Measurements from ENCODE around the gene PMEPA1. TPM values are rescaled to one million over a fixed set of nuclear protein-coding genes. Genes with fewer than 3 reads are reported as not detected.

PMEPA1 gene
- total RNA-seq (2021) (163 and 177 TPM in 2 replicates), Bru-seq, nascent RNA (percentile 98 among the genes with signal in this experiment), BruChase-seq, experiment 1, labeled RNA remaining after a 2-hour chase (percentile 96 among the genes with signal in this experiment), BruChase-seq, experiment 2, labeled RNA remaining after a 6-hour chase (percentile 98 among the genes with signal in this experiment)
- long read RNA-seq, full-length matches to known transcripts = 223 of 278 reads
- long read RNA-seq, partial matches to known transcripts = 5 of 278 reads
- long read RNA-seq, other reads (novel, unspliced or antisense) = 50 of 278 reads

- peaks cover 31% of the 10 kb centered on the region; the same call in 1 of the 2 replicates for H3F3A ChIP-seq (ENCODE audit: insufficient read depth, low read depth)
- peaks cover 79% of the 10 kb centered on the region for H3K79me2 ChIP-seq (ENCODE audit: low read depth)
- H4K20me1 ChIP-seq (ENCODE audit: insufficient read depth) = peaks cover 37% of the 10 kb centered on the region
- peaks cover 59% of the 10 kb centered on the region for H3K4me1 ChIP-seq (replicated peaks; ENCODE audit: insufficient read depth)
- no peaks in the 10 kb centered on the region for H3K9me2 ChIP-seq (ENCODE audit: insufficient read depth)
- peak within 1 kb of the TSS; percentile 89 for H3K4me2 ChIP-seq
- no peaks in the 10 kb centered on the region for H3K9me3 ChIP-seq (ENCODE audit: insufficient read depth, low read depth)
- DNase-seq = peak; percentile 92 to 99
- H3K27me3 ChIP-seq (ENCODE audit: insufficient read depth, low read depth) = no peaks in the 10 kb centered on the region
- H3K4me3 ChIP-seq = peak within 1 kb of the TSS; percentile 98
- TF ChIP-seq EZH2 (IDR thresholded peaks at IDR 0.05; ENCODE audit: low read depth) (no peak), CTCF (conservative IDR thresholded peaks at IDR 0.05) (no peak)
- intact Hi-C loops (cut with micrococcal nuclease; ENCODE audit: unreplicated experiment) = loop anchor here (1.0 to 2.0 kb wide), 5 partner anchors 17 to 377 kb away; no protein-coding TSS in a partner anchor
- peaks cover 32% of the 10 kb centered on the region for H3K36me3 ChIP-seq (ENCODE audit: low read depth)
- H2AFZ ChIP-seq = peak within 1 kb of the TSS; percentile 86
- CTCF ChIA-PET = interaction anchor here (0.9 to 2.2 kb wide), 3 partner anchors 12 to 87 kb away, joined by 7 read pairs; no protein-coding TSS in a partner anchor
- POLR2A ChIA-PET (ENCODE audit: unreplicated experiment) = interaction anchor here (0.5 to 2.5 kb wide), 21 partner anchors 8 to 796 kb away, joined by 3 to 25 read pairs (median 4); no protein-coding TSS in a partner anchor
- BruUV-seq (replicated peaks) = TSS peak; percentile 68
- H3K27ac ChIP-seq = peak within 1 kb of the TSS; percentile 77
These were observed at the start of gene PMEPA1 for GRCh38 chr20:57709823-57710799. Gene PMEPA1, minus strand, starts transcription at chr20:57710015. Its CDS starts 433 bp downstream, at chr20:57709582.

GRCh38 chr20:57757767-57758166 lies 48.0 kb upstream of the PMEPA1 start:
- Histone ChIP-seq H3K9me3 (ENCODE audit: insufficient read depth, low read depth) (no peaks in the 10 kb centered on the region; the same call in 1 of the 2 replicates), H3K36me3 (ENCODE audit: low read depth) (no peaks in the 10 kb centered on the region), H3F3A (ENCODE audit: insufficient read depth, low read depth) (no peaks in the 10 kb centered on the region), H3K4me2 (no peak overlapping the region), H4K20me1 (ENCODE audit: insufficient read depth) (no peaks in the 10 kb centered on the region), H3K9me2 (ENCODE audit: insufficient read depth) (no peaks in the 10 kb centered on the region), H3K4me1 (replicated peaks; ENCODE audit: insufficient read depth) (peaks cover 9% of the 10 kb centered on the region), H3K27ac (no peak overlapping the region), H3K4me3 (no peak overlapping the region), H2AFZ (no peak overlapping the region), H3K79me2 (ENCODE audit: low read depth) (no peaks in the 10 kb centered on the region), H3K27me3 (ENCODE audit: insufficient read depth, low read depth) (no peaks in the 10 kb centered on the region)
- TF ChIP-seq EZH2 (IDR thresholded peaks at IDR 0.05; ENCODE audit: low read depth) (no peak), CTCF (conservative IDR thresholded peaks at IDR 0.05) (no peak)
- intact Hi-C loops (cut with micrococcal nuclease; ENCODE audit: unreplicated experiment) = no loop called here
- ChIA-PET CTCF (no interaction called here), POLR2A (ENCODE audit: unreplicated experiment) (no interaction called here)
- BruUV-seq (replicated peaks) = no TSS peak
- no peak for DNase-seq

- peaks cover 9% of the 10 kb centered on the region for H3K4me1 ChIP-seq (replicated peaks; ENCODE audit: insufficient read depth)
- no peak overlapping the region for H3K4me3 ChIP-seq
- H3K79me2 ChIP-seq (ENCODE audit: low read depth) = no peaks in the 10 kb centered on the region
- H3K4me2 ChIP-seq = no peak overlapping the region
- CTCF ChIA-PET = no interaction called here
- intact Hi-C loops (cut with micrococcal nuclease; ENCODE audit: unreplicated experiment) = no loop called here
- H3K27me3 ChIP-seq (ENCODE audit: insufficient read depth, low read depth) = no peaks in the 10 kb centered on the region
- no TSS peak for BruUV-seq (replicated peaks)
- POLR2A ChIA-PET (ENCODE audit: unreplicated experiment) = interaction anchor here (0.7 kb wide), 1 partner anchor 47 kb away, joined by 4 read pairs; the partner anchor contains the start of gene PMEPA1
- no peaks in the 10 kb centered on the region; the same call in 1 of the 2 replicates for H3K9me3 ChIP-seq (ENCODE audit: insufficient read depth, low read depth)
- H3F3A ChIP-seq (ENCODE audit: insufficient read depth, low read depth) = no peaks in the 10 kb centered on the region
- H2AFZ ChIP-seq = no peak overlapping the region
- H3K9me2 ChIP-seq (ENCODE audit: insufficient read depth) = no peaks in the 10 kb centered on the region
- no peaks in the 10 kb centered on the region for H3K36me3 ChIP-seq (ENCODE audit: low read depth)
- H3K27ac ChIP-seq = no peak overlapping the region
- TF ChIP-seq EZH2 (IDR thresholded peaks at IDR 0.05; ENCODE audit: low read depth) = no peak
- no peak for TF ChIP-seq CTCF (conservative IDR thresholded peaks at IDR 0.05)
- DNase-seq = no peak
- H4K20me1 ChIP-seq (ENCODE audit: insufficient read depth) = no peaks in the 10 kb centered on the region
These were observed 47.1 kb upstream of the PMEPA1 start for GRCh38 chr20:57756921-57757320.
